HG03060 (cell line): ENCODE data around the gene UBALD2.
"Not testable (repeated sequence)": the region's sequence is repeated elsewhere in the genome, so short reads cannot be mapped to it uniquely, and the experiment has no call there.

Experiments used
- ATAC-seq: cut with Tn5 transposase; IDR thresholded peaks from one replicate; pipeline ENCODE4 v1.9.1; 2021; ENCODE audit warnings: low read depth, moderate number of reproducible peaks; ENCODE audit not compliant: unreplicated experiment

The UBALD2 gene

GRCh38 chr17:76275382-76276068 lies 10.4 kb downstream of the UBALD2 start:
- ATAC-seq = no peak

GRCh38 chr17:76276069-76276431 lies 10.9 kb downstream of the UBALD2 start:
- no peak for ATAC-seq

GRCh38 chr17:76276461-76277299 lies 11.5 kb downstream of the UBALD2 start:
- no peak for ATAC-seq

- ATAC-seq = no peak
These were observed 12.4 kb downstream of the UBALD2 start for GRCh38 chr17:76277300-76278267.

- ATAC-seq = no peak
These were observed 13.2 kb downstream of the UBALD2 start for GRCh38 chr17:76278268-76278908.

- ATAC-seq = no peak
These were observed 14.0 kb downstream of the UBALD2 start for GRCh38 chr17:76278952-76279741.

GRCh38 chr17:76279742-76280287 lies 14.7 kb downstream of the UBALD2 start:
- ATAC-seq = no peak

GRCh38 chr17:76280650-76281049 lies 15.5 kb downstream of the UBALD2 start:
- ATAC-seq = no peak

GRCh38 chr17:76281573-76282371 lies 16.6 kb downstream of the UBALD2 start:
- ATAC-seq = no peak

GRCh38 chr17:76292567-76292966 lies 27.4 kb downstream of the UBALD2 start:
- no peak for ATAC-seq

GRCh38 chr17:76293106-76293505 lies 28.0 kb downstream of the UBALD2 start:
- ATAC-seq = no peak

- no peak for ATAC-seq
These were observed 31.0 kb downstream of the UBALD2 start for GRCh38 chr17:76296186-76296585.

GRCh38 chr17:76296889-76297288 lies 31.7 kb downstream of the UBALD2 start:
- ATAC-seq = no peak

GRCh38 chr17:76297436-76297835 lies 32.3 kb downstream of the UBALD2 start:
- no peak for ATAC-seq

- ATAC-seq = no peak
These were observed 39.3 kb downstream of the UBALD2 start for GRCh38 chr17:76304226-76305134.

- not testable (repeated sequence) for ATAC-seq
These were observed 39.9 kb downstream of the UBALD2 start for GRCh38 chr17:76305135-76305454.

- no peak for ATAC-seq
These were observed 42.3 kb downstream of the UBALD2 start for GRCh38 chr17:76307299-76307965.
